ENCODE measurements around the gene PTPRG.

DNA sequence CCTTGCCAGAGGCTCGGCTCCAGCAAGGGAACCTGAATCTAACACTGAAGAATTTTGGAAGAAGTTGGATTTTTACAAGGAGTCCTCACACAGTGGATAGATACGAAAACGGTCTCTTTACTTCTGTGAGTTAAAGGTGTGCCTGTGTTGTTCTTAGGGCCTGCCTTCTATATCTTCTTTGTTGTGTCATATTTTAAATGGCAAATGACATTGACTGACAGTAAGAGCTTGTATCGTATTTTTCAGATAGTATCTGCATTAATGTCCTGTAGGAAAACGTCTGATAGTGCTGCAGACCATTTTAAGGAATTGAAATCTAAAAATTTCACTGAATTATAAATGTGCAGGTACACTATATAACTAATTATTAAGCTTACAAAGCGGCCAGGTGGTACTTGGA lies 56.3 kb downstream of the PTPRG start:
- TF ChIP-seq, protein P1, sequence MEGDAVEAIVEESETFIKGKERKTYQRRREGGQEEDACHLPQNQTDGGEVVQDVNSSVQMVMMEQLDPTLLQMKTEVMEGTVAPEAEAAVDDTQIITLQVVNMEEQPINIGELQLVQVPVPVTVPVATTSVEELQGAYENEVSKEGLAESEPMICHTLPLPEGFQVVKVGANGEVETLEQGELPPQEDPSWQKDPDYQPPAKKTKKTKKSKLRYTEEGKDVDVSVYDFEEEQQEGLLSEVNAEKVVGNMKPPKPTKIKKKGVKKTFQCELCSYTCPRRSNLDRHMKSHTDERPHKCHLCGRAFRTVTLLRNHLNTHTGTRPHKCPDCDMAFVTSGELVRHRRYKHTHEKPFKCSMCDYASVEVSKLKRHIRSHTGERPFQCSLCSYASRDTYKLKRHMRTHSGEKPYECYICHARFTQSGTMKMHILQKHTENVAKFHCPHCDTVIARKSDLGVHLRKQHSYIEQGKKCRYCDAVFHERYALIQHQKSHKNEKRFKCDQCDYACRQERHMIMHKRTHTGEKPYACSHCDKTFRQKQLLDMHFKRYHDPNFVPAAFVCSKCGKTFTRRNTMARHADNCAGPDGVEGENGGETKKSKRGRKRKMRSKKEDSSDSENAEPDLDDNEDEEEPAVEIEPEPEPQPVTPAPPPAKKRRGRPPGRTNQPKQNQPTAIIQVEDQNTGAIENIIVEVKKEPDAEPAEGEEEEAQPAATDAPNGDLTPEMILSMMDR (IDR thresholded peaks at IDR 0.05): no peak
- no peak for TF ChIP-seq POLR2A (IDR thresholded peaks at IDR 0.05)
